RWPE2 (cell line): ENCODE results near the gene TBC1D16.

Experiments
- ATAC-seq: fragments of 200-7000 bp; cut with Tn5 transposase; 3 replicates; pipeline ENCODE4 v1.9.1; 2021; ENCODE audit warnings: low read depth
- DNase-seq: peaks from one replicate; pipeline ENCODE4 v3.0.0-alpha.2; 2020; ENCODE audit warnings: low spot score
- H3K27ac ChIP-seq: fragments of 450-650 bp; 2 replicates; pipeline ENCODE4 v1.5.1; 2017; ENCODE audit warnings: mild to moderate bottlenecking; ENCODE audit not compliant: poor library complexity, severe bottlenecking
- H3K27me3 ChIP-seq: fragments of 250-450 bp; sonication (Bioruptor Pico); 2 replicates; pipeline ENCODE4 v1.5.1; 2021; ENCODE audit warnings: mild to moderate bottlenecking, moderate library complexity; ENCODE audit not compliant: insufficient read depth, poor library complexity, severe bottlenecking
- H3K36me3 ChIP-seq: fragments of 250-450 bp; sonication (Bioruptor Pico); 2 replicates; pipeline ENCODE4 v1.5.1; 2020; ENCODE audit warnings: low read depth, mild to moderate bottlenecking, moderate library complexity
- H3K4me1 ChIP-seq: fragments of 250-450 bp; sonication (Bioruptor Pico); 2 replicates; pipeline ENCODE4 v1.5.1; 2021; ENCODE audit warnings: mild to moderate bottlenecking, moderate library complexity; ENCODE audit not compliant: insufficient read depth, poor library complexity, severe bottlenecking
- H3K4me3 ChIP-seq: fragments of 250-450 bp; sonication (Bioruptor Pico); 2 replicates; pipeline ENCODE4 v1.5.1; 2021; ENCODE audit warnings: mild to moderate bottlenecking, moderate library complexity; ENCODE audit not compliant: severe bottlenecking
- H3K9me3 ChIP-seq: fragments of 250-450 bp; sonication (Bioruptor Pico); 2 replicates; pipeline ENCODE4 v1.5.1; 2021; ENCODE audit warnings: mild to moderate bottlenecking, moderate library complexity; ENCODE audit not compliant: severe bottlenecking
- CTCF ChIP-seq: fragments of 450-650 bp; IDR thresholded peaks from one replicate; pipeline ENCODE4 v1.5.1; 2017; ENCODE audit warnings: mild to moderate bottlenecking, moderate library complexity; ENCODE audit not compliant: poor library complexity, severe bottlenecking

The TBC1D16 gene

GRCh38 chr17:80045703-80046102, 10.0 kb upstream of the TBC1D16 start:
- H3K4me3 ChIP-seq, result no peak overlapping the region
- H3K36me3 ChIP-seq, result no peaks in the 10 kb centered on the region
- no peak for TF ChIP-seq CTCF
- no peaks in the 10 kb centered on the region for H3K4me1 ChIP-seq
- DNase-seq (no peak), ATAC-seq (no peak)
- H3K27ac ChIP-seq, result no peak overlapping the region
- H3K27me3 ChIP-seq, result no peaks in the 10 kb centered on the region
- no peaks in the 10 kb centered on the region for H3K9me3 ChIP-seq

GRCh38 chr17:80043963-80044362, 8.3 kb upstream of the TBC1D16 start:
- DNase-seq, result no peak

GRCh38 chr17:80036715-80037477, 1.2 kb upstream of the TBC1D16 start:
- no peak overlapping the region for H3K27ac ChIP-seq
- no peak for DNase-seq
- no peaks in the 10 kb centered on the region for H3K9me3 ChIP-seq
- TF ChIP-seq CTCF, result no peak
- no peaks in the 10 kb centered on the region for H3K36me3 ChIP-seq
- H3K4me1 ChIP-seq, result peaks cover 5% of the 10 kb centered on the region
- no peaks in the 10 kb centered on the region for H3K27me3 ChIP-seq
- ATAC-seq, result peak; percentile 16; the same call in 2 of the 3 replicates
- peak overlapping the region; percentile 64 for H3K4me3 ChIP-seq

More at GRCh38 chr17:80043963-80044362, 8.3 kb upstream of the TBC1D16 start:
- Histone ChIP-seq H3K27me3 (no peaks in the 10 kb centered on the region), H3K27ac (no peak overlapping the region), H3K36me3 (no peaks in the 10 kb centered on the region), H3K4me3 (no peak overlapping the region), H3K9me3 (no peaks in the 10 kb centered on the region), H3K4me1 (no peaks in the 10 kb centered on the region)
- no peak for TF ChIP-seq CTCF
- ATAC-seq, result no peak

GRCh38 chr17:80035937-80036714, 454 bp upstream of the TBC1D16 start, which contains the start of gene CCDC40:
CCDC40 (plus strand) TSS chr17:80036642; CDS start chr17:80036663, 21 bp downstream.
- Histone ChIP-seq H3K4me1 (peaks cover 5% of the 10 kb centered on the region), H3K9me3 (no peaks in the 10 kb centered on the region), H3K27ac (peak within 1 kb of the TSS; percentile 25), H3K4me3 (peak within 1 kb of the TSS; percentile 64), H3K36me3 (no peaks in the 10 kb centered on the region), H3K27me3 (no peaks in the 10 kb centered on the region)
- peak; percentile 88 for ATAC-seq
- peak; percentile 87 for DNase-seq
- peak; percentile 14 for TF ChIP-seq CTCF
